Omental fat pad (tissue), 4 donors: ENCODE data around the gene SLC39A1. TPM values are rescaled to one million over a fixed set of nuclear protein-coding genes. Genes with fewer than 3 reads are reported as not detected.
A peak's percentile ranks its signal among the peaks of the same experiment; 100 is the strongest.
"Not testable (repeated sequence)": the region's sequence is repeated elsewhere in the genome, so short reads cannot be mapped to it uniquely, and the experiment has no call there.

Source experiments
- ATAC-seq: fragments of 150-250 bp; one replicate; pipeline ENCODE4 v1.9.1; 2016; ENCODE audit warnings: mild to moderate bottlenecking, moderate library complexity; ENCODE audit not compliant: low FRiP score
- DNase-seq: peaks from one replicate; pipeline ENCODE4 v3.0.0-alpha.2; 2019; ENCODE audit warnings: low spot score
- CTCF ChIP-seq, 3 donors: fragments of 450-650 bp; IDR thresholded peaks; one replicate each; pipeline ENCODE4 v1.5.1; 2016 to 2017; ENCODE audit warnings: antibody characterized with exemption in 3 of 3, mild to moderate bottlenecking in 3 of 3, moderate library complexity in 2 of 3
- total RNA-seq, 4 donors: library from RNA; depleted of rRNA; stranded (reverse); fragments of >200 nt; gene quantifications; one replicate each; pipeline ENCODE4 v1.1.0, GENCODE V29; 2016

SLC39A1 gene
- total RNA-seq, 4 donors from 2014 or later = 80.5 to 125 (median 116) TPM

GRCh38 chr1:153984123-153984894, 21.0 kb upstream of the SLC39A1 start:
- no peak for ATAC-seq
- no peak for TF ChIP-seq CTCF (IDR thresholded peaks at IDR 0.05)

GRCh38 chr1:153981735-153982134, 18.4 kb upstream of the SLC39A1 start:
- not testable (repeated sequence) for ATAC-seq, DNase-seq

More at GRCh38 chr1:153984123-153984894, 21.0 kb upstream of the SLC39A1 start:
- DNase-seq = no peak

- DNase-seq, ATAC-seq: not testable (repeated sequence)
Measured at GRCh38 chr1:153979091-153979490, 15.8 kb upstream of the SLC39A1 start.

- DNase-seq = no peak
- ATAC-seq = no peak
- no peak for TF ChIP-seq CTCF (IDR thresholded peaks at IDR 0.05)
Measured at GRCh38 chr1:153978274-153978909, 15.1 kb upstream of the SLC39A1 start.

GRCh38 chr1:153977250-153978240, 14.2 kb upstream of the SLC39A1 start, which contains the start of gene JTB:
JTB (minus strand) TSS chr1:153977674; CDS start chr1:153977252, 422 bp downstream.
- DNase-seq = peak; percentile 78

GRCh38 chr1:153976819-153977249, 13.5 kb upstream of the SLC39A1 start:
- DNase-seq (no peak), ATAC-seq (peak; percentile 38)
- no peak for TF ChIP-seq CTCF (IDR thresholded peaks at IDR 0.05)

More at GRCh38 chr1:153977250-153978240, 14.2 kb upstream of the SLC39A1 start, which contains the start of gene JTB:
- peak; percentile 95 for ATAC-seq
- TF ChIP-seq CTCF (IDR thresholded peaks at IDR 0.05) = no peak

- no peak for ATAC-seq
- no peak for TF ChIP-seq CTCF (IDR thresholded peaks at IDR 0.05)
- DNase-seq = no peak
Measured at GRCh38 chr1:153973525-153973924, 10.2 kb upstream of the SLC39A1 start.
